ENCODE data around the gene DUSP18.
"Not testable (repeated sequence)": the region's sequence is repeated elsewhere in the genome, so short reads cannot be mapped to it uniquely, and the experiment has no call there.

DUSP18 gene

GRCh38 chr22:30676565-30676964, 8.9 kb upstream of the DUSP18 start:
- DNase-seq: not testable (repeated sequence)

- DNase-seq: no peak
Observed at GRCh38 chr22:30675436-30675835, 7.8 kb upstream of the DUSP18 start.

GRCh38 chr22:30674482-30674881, 6.8 kb upstream of the DUSP18 start:
- DNase-seq: no peak

GRCh38 chr22:30673136-30673535, 5.5 kb upstream of the DUSP18 start:
- no peak for DNase-seq

GRCh38 chr22:30671071-30671470, 3.4 kb upstream of the DUSP18 start:
- DNase-seq: no peak

GRCh38 chr22:30668386-30668710, 673 bp upstream of the DUSP18 start:
- no peak for DNase-seq

GRCh38 chr22:30667107-30667493, 575 bp downstream of the DUSP18 start:
- peak; percentile 11 for DNase-seq

GRCh38 chr22:30665786-30666185, 1.9 kb downstream of the DUSP18 start:
- DNase-seq: no peak

GRCh38 chr22:30665266-30665665, 2.4 kb downstream of the DUSP18 start:
- DNase-seq: no peak

- DNase-seq: no peak
Observed at GRCh38 chr22:30664798-30665197, 2.9 kb downstream of the DUSP18 start.

GRCh38 chr22:30662040-30662439, 5.6 kb downstream of the DUSP18 start:
- DNase-seq: no peak

- DNase-seq: no peak
Observed at GRCh38 chr22:30655532-30655931, 12.1 kb downstream of the DUSP18 start.

GRCh38 chr22:30654361-30654760, 13.3 kb downstream of the DUSP18 start:
- DNase-seq: no peak

- no peak for DNase-seq
Observed at GRCh38 chr22:30652852-30653251, 14.8 kb downstream of the DUSP18 start.

GRCh38 chr22:30650508-30651116, 17.1 kb downstream of the DUSP18 start:
- DNase-seq: no peak

- peak; percentile 85 for DNase-seq
Observed at GRCh38 chr22:30649430-30650007, 18.2 kb downstream of the DUSP18 start.

GRCh38 chr22:30648825-30649224, 18.9 kb downstream of the DUSP18 start:
- no peak for DNase-seq

- no peak for DNase-seq
Observed at GRCh38 chr22:30647536-30647935, 20.1 kb downstream of the DUSP18 start.

GRCh38 chr22:30646518-30647160, 21.0 kb downstream of the DUSP18 start:
- DNase-seq: no peak

GRCh38 chr22:30643055-30643875, 24.4 kb downstream of the DUSP18 start:
- DNase-seq: no peak

GRCh38 chr22:30640839-30641430, 26.7 kb downstream of the DUSP18 start:
- no peak for DNase-seq

GRCh38 chr22:30640361-30640760, 27.3 kb downstream of the DUSP18 start:
- no peak for DNase-seq

GRCh38 chr22:30637701-30638114, 30.0 kb downstream of the DUSP18 start:
- DNase-seq: no peak
